Dermis microvascular lymphatic vessel endothelial cell (primary cell): ENCODE measurements around the gene INSR. TPM values are rescaled to one million over a fixed set of nuclear protein-coding genes. Genes with fewer than 3 reads are reported as not detected.

ENCODE experiments used
- DNase-seq, 2 donors: peaks; one replicate each; pipeline versions ENCODE4 v3.0.0 to v3.0.0-alpha.2; 2010; ENCODE audit warnings: low read depth in 2 of 2
- total RNA-seq: library from RNA; depleted of rRNA; stranded (reverse); fragments of >200 nt; gene quantifications from 2 replicates; pipeline ENCODE4 v1.2.1, GENCODE V29; 2014

INSR gene
- total RNA-seq, 1 donor from 2014 or later, result 38.3 TPM

- no peak for DNase-seq
Measured at GRCh38 chr19:7101498-7102253, 192.5 kb downstream of the INSR start.

DNA sequence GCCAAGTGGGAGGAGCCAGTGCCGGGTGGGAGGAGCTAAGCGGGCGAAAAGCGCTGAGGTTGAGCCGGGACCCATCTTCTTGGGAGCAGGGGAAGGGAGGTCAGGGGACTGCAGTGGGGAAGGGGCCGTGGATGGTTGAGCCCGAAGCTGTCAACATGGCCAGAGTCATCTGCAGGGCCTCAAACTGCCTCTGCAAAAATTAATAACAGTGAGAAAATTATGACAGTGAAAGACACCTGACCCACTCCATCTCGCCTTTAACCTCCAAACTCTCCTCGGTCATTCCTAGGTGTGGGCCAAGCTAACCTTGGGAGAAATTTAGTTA, 194.7 kb downstream of the INSR start:
- DNase-seq, result no peak

DNA sequence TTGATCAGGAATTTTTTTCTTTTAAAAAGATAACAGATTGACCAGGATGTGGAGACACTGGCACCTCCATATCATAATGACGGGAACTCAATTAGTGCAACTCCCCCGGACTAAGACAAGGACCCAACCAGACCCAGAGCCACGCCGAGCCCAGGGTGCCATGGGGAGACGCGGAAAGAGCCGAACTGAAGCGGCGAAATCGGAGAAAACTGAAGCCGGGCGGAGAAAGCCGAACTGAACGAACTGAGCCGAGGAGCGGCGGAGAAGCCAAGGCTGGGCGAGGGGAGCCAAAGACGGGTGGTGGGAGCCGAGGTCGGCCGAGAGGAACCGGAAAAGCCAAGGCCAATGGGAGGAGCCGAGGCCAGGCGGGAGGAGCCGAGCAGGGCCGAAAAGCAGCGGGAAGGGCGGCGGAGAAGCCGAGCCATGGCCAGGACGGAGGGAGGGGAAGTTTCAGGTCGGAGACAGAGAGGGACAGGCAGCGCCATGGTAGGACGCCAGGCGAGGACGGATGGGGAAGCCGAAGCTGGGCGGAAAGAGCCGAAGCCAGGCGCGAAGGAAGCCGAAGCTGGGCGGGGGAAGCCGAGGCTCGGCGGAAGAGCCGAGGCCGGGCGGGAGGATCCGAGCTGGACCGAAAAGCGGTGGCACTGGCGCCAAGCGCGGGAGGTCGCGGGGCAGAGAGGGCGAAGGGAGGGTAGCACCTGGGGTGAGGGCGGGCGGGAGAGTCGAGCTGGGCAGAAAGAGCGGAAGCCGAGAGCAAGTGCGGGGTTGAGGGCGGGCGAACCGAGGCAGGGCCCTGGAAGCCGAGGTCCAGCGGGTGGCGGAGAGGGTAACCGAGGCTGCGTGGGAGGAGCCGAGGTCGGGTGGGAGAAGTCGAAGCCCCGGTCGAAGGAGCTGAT, 195.3 kb downstream of the INSR start:
- peak; percentile 70 to 88 for DNase-seq

- no peak for DNase-seq
Measured at GRCh38 chr19:7098096-7098495, 196.1 kb downstream of the INSR start.

DNA sequence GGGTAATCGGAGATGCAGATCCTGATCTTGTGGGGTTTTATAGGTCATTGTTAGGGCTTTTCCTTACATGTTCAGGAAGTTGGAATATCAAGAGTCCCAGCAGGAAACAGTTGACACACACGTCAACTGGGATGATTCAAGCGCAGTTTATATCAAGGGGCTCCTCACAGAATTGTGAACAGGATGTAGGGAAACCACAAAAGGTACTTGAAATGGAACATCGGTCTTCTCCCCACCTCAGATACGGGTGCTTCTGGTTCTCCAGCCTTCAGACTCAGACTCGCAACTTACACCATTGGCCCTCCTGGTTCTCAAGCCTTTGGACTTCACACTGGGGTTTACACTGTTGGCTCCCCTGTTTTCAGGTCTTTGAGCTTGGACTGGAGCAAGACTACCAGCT, 205.2 kb downstream of the INSR start:
- DNase-seq, result no peak

DNA sequence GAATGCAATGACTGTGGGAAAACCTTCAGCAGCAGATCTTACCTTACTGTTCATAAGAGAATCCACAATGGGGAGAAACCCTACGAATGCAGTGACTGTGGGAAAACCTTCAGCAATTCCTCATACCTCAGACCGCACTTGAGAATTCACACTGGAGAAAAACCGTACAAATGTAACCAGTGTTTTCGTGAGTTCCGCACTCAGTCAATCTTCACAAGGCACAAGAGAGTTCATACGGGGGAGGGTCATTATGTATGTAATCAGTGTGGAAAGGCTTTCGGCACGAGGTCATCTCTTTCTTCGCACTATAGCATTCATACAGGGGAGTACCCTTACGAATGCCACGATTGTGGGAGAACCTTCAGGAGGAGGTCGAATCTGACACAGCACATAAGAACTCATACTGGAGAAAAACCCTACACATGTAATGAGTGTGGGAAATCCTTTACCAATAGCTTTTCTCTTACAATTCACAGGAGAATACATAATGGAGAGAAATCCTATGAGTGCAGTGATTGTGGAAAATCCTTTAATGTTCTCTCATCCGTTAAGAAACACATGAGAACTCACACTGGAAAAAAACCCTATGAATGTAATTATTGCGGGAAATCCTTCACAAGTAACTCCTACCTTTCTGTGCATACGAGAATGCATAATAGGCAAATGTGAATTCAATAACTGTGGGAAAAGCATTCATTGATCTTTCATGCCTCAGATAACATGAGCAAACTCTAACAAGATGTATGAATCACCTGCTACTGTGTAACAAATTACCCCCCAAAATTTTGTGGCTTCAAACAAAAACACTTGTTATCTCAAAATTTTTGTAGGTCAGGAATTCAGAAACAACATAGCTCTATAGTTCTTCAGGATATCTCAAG, 210.9 kb downstream of the INSR start:
- peak in 1 of 2 donors; percentile 27 for DNase-seq

- DNase-seq, result no peak
Measured at GRCh38 chr19:7078008-7078407, 216.2 kb downstream of the INSR start.

GRCh38 chr19:7076151-7076550, 218.1 kb downstream of the INSR start:
- DNase-seq, result no peak

DNA sequence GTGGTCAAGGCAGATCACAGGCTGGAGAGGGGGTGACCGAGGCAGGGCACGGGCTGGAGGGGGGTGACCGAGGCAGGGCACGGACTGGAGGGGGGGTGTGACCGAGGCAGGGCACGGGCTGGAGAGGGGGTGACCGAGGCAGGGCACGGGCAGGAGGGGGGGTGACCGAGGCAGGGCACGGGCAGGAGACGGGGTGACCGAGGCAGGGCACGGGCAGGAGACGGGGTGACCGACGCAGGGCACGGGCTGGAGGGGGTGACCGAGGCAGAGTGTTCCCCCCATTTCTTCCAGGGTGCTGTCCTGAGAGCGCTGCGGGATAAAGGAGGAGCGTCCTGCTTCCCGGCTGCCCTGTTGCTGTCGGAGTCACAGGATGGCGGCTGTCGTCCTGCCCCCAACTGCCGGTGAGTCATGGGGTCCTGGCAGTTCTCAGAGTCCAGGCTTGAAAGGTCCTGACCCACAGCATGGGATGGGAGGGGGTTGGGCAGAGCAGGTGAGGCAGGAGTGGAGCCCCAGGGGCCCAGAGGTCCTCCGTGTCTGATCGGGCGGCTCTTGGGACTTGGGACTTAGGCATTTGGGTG, 219.4 kb downstream of the INSR start:
- no peak for DNase-seq

DNA sequence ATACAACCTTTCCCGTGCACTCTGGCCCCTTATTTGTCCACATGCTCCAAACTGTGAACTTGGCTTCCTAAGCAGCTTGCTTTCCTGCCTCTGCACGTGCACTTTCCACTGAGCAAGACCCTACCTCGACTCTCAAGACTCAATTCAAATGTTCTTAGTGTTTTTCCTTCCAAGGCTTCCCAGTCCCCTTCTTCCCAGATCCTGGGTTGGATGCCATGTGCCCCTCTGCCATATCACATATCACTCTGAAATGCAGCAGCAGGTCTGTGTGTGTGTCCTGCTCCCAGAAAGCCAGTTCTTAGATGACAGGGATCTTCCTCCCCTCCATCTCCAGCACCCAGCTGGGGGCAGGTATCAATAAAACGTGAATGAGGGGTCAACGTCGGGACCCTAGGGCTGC, 221.7 kb downstream of the INSR start:
- DNase-seq, result no peak

GRCh38 chr19:7069904-7070226, 224.3 kb downstream of the INSR start:
- DNase-seq, result peak; percentile 7 to 18

GRCh38 chr19:7069042-7069903, 224.9 kb downstream of the INSR start, which contains the start of gene ZNF557:
Gene ZNF557, plus strand, starts transcription at chr19:7069703. Its CDS starts 5,372 bp downstream, at chr19:7075075.
- DNase-seq, result peak; percentile 93 to 98

DNA sequence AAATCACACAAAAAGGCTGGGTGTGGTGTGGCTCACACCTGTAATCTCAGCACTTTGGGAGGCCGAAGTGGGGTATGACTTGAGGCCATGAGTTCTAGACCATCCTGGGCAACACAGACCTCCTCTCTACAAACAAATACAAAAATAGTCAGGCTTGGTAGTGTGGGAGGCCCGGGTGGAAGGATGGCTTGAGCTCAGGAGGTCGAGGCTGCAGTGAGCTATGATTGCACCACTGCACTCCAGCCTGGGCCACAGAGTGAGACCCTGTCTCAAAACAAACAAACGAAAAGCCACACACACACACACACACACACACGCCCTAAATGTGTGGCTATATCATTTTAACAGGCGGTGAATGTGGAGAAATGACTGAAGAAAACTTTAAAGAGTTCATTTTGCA, 225.6 kb downstream of the INSR start:
- DNase-seq, result no peak

DNA sequence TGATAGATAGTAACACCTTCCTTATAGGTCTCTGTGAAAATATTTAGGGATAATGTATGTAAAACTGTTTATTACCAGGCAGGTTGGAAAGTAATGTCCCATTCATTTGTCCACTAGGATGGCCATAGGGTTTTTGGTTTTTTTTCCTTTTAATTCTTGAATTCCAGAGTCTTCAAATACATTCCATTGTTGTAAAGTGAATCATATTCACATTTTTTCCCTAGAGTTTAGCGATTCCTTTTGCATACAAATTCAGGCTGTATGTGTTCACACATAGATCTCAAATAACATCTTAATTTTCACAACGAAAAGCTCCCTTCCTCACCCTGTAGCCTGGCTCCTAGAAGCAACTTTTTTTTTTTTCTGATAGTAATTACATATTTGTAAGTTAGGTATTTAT, 226.5 kb downstream of the INSR start:
- no peak for DNase-seq

- DNase-seq, result peak in 1 of 2 donors; percentile 33
Measured at GRCh38 chr19:7067122-7067521, 227.1 kb downstream of the INSR start.

DNA sequence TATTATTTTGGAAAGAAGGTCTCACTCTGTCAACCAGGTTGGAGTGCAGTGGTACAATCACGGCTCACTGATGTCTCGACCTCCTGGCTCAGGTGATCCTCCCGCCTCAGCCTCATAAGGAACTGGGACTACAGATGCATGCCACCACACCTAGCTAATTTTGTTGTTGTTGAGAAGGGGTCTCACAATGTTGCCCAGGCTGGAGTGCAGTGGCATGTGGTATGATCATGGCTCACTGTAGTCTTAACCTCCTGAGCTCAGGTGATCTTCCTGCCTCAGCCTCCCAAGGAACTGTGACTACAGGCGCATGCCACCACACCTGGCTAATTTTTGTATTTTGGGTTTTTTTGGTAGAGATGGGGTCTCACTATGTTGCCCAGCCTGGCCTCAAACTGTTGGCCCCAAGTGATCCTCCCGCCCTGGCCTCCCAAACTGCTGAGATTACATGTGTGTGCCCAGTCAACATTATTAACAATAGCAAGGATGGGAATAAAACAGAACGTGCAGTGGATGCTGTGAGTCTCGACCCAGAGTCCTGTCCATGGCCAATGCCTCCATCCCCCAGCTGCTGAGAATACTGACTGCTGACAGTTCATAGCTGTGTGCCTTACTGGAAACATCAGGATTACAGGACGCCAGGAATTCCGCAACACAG, 230.3 kb downstream of the INSR start:
- DNase-seq, result no peak

DNA sequence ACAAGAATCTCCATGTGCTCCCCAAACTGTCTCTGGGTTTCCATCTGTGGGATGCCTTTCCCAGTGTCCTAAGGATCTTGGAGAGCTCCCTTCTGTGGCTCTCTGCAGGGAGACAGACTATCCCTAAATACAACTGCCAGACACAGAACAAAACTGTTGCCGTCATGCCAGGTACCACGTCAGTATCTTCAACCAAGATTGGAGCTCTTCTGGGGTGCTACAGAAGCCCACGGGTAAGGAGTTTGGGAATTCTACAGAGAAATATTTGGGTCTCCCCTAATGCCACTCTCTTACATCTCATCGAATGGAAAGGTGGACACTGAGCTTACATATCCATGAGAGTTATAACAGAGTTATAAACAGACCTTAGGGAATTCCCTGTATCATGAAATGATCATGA, 230.9 kb downstream of the INSR start:
- DNase-seq, result no peak
